ENCODE data around the gene TBXAS1. TPM values are rescaled to one million over a fixed set of nuclear protein-coding genes. Genes with fewer than 3 reads are reported as not detected.

Gene TBXAS1
- total and polyA plus RNA-seq, 2 of the 8 experiments (the other 6 are each of a cell fraction or from before 2014, with no cell fraction given) = 0.86 to 2.1 TPM

DNA sequence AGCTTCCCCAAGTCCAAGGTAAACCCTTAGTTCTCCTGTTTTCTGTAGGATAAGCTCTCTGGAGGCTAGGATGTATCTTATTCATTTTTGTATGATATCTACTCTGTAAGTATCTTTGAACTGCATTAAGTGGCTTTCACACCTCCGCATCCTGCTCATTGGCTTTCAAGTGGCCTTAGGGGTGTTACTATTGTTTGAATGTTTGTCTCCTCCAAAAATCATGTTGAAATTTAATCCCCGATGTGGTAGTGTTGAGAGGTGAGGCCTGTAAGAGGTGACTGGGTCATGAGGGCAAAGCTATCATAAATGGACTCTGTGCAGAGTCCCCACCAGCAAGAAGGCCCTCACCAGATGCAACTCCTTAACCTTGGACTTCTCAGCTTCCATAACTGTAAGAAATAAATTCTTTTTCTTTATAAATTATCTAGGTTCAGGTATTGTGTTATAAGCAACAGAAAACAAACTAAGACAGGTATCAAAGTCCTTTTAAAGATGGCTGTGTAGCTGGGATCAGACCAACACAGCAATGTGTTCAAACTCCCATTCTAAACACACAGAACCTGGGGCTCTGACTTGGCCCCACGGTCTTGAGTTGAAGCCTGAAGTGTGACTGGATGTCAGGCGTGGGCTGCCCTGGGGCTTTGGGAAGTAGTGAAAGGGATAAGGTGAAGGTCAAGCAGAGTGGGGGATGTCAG is 25.9 kb downstream of the TBXAS1 start:
- Histone ChIP-seq H3K4me1 (replicated peaks in 1 of 4; ENCODE audit: control insufficient read depth in 3 of 4, insufficient read depth in 4 of 4, low read length in 3 of 4) (no peaks in the 10 kb centered on the region; a peak in 1 of 7 replicates), H2BK12ac (ENCODE audit: low read depth, low read length) (no peak overlapping the region), H3K4me3 (ENCODE audit: extremely low read depth in 1 of 4, insufficient read depth in 2 of 4, low read depth in 3 of 4, low read length in 4 of 4) (no peak overlapping the region), H3K9ac (replicated peaks in 1 of 4; ENCODE audit: extremely low read depth in 1 of 4, low read depth in 3 of 4, low read length in 3 of 4) (no peak overlapping the region), H4K8ac (ENCODE audit: extremely low read depth, insufficient read depth, low read length) (no peak overlapping the region), H3K27me3 (replicated peaks in 1 of 4; ENCODE audit: control insufficient read depth in 3 of 4, extremely low read depth in 1 of 4, insufficient read depth in 3 of 4, low read length in 3 of 4) (no peaks in the 10 kb centered on the region), H3K27ac (ENCODE audit: low read depth, low read length) (no peak overlapping the region), H2AFZ (ENCODE audit: low read length) (no peak overlapping the region), H4K20me1 (replicated peaks in 1 of 2; ENCODE audit: control insufficient read depth in 1 of 2, insufficient read depth in 2 of 2, low read length in 2 of 2) (no peaks in the 10 kb centered on the region), H3K14ac (ENCODE audit: insufficient read length) (no peak overlapping the region), H3K18ac (ENCODE audit: extremely low read depth, low read length) (no peak overlapping the region), H3K9me3 (ENCODE audit: insufficient read depth in 2 of 2, low read depth in 1 of 2, low read length in 1 of 2) (no peaks in the 10 kb centered on the region), H2BK5ac (ENCODE audit: low read depth, low read length) (no peak overlapping the region), H4K91ac (replicated peaks; ENCODE audit: insufficient read length, low read length) (no peak overlapping the region), H2BK120ac (replicated peaks; ENCODE audit: low read depth, low read length) (no peak overlapping the region), H3K23me2 (ENCODE audit: low read depth, low read length) (no peaks in the 10 kb centered on the region), H2AK5ac (ENCODE audit: low read depth, low read length) (no peak overlapping the region), H2BK20ac (ENCODE audit: low read length) (no peak overlapping the region), H3K56ac (replicated peaks; ENCODE audit: insufficient read length, low read depth, low read length) (no peak overlapping the region), H4K5ac (ENCODE audit: insufficient read length, low read depth, low read length) (no peak overlapping the region), H3K23ac (ENCODE audit: insufficient read length) (no peak overlapping the region), H3K36me3 (ENCODE audit: control insufficient read depth in 2 of 4, insufficient read depth in 4 of 4, low read length in 3 of 4) (no peaks in the 10 kb centered on the region), H3K4ac (replicated peaks; ENCODE audit: insufficient read length, low read depth, low read length) (peak overlapping the region; percentile 32), H3K79me1 (ENCODE audit: low read depth, low read length) (no peaks in the 10 kb centered on the region), H3K4me2 (ENCODE audit: insufficient read depth in 1 of 2, low read depth in 2 of 2, low read length in 2 of 2) (no peak overlapping the region), H3K79me2 (ENCODE audit: control insufficient read depth in 1 of 2, insufficient read depth in 2 of 2, low read length in 2 of 2) (no peaks in the 10 kb centered on the region), H2BK15ac (ENCODE audit: low read length) (no peak overlapping the region)
- FAIRE-seq = no peak
- WGBS, 2 experiments (ENCODE audit: extremely low coverage in 1 of 2, insufficient coverage in 1 of 2, insufficient read length in 1 of 2, insufficient replicate concordance in 2 of 2, low coverage in 1 of 2, low lambda C conversion rate in 2 of 2, missing lambda C conversion rate in 1 of 2) = 75% methylated on average over 4 of the region's 4 CpGs; no CpG with 5 or more reads in 1 of the 2 experiments
- peak in 1 of 2 experiments; percentile 1 for DNase-seq (ENCODE audit: low read depth in 1 of 2, low spot score in 2 of 2)
- ChIA-PET CTCF (ENCODE audit: partially characterized antibody) (interaction anchor here (0.8 to 1.1 kb wide), 3 partner anchors 11 to 151 kb away, joined by 3 to 4 read pairs (median 3); no protein-coding TSS in a partner anchor), POLR2A (ENCODE audit: partially characterized antibody) (interaction anchor here (0.8 kb wide), 1 partner anchor 420 kb away, joined by 3 read pairs; no protein-coding TSS in a partner anchor)
- no peak for TF ChIP-seq SIN3A (conservative IDR thresholded peaks at IDR 0.05 in 1 of 2, IDR thresholded peaks at IDR 0.05 in 1 of 2; ENCODE audit: low read depth in 1 of 2, low read length in 2 of 2)
- TF ChIP-seq TAF7 (optimal IDR thresholded peaks at IDR 0.05; ENCODE audit: borderline replicate concordance, low read depth, low read length) = no peak
- TF ChIP-seq PHF8 (conservative IDR thresholded peaks at IDR 0.05; ENCODE audit: low read depth, low read length) = no peak
- TF ChIP-seq YY1 (IDR thresholded peaks at IDR 0.05; ENCODE audit: low read depth, low read length) = no peak
- no peak for TF ChIP-seq CBX5 (IDR thresholded peaks at IDR 0.05; ENCODE audit: low read depth, low read length)
- TF ChIP-seq RXRA (IDR thresholded peaks at IDR 0.05; ENCODE audit: insufficient read depth, low read depth, low read length) = no peak
- no peak for TF ChIP-seq EP300 (IDR thresholded peaks at IDR 0.05; ENCODE audit: borderline replicate concordance in 1 of 2, low read depth in 2 of 2, low read length in 2 of 2)
- TF ChIP-seq CHD2 (IDR thresholded peaks at IDR 0.05; ENCODE audit: low read length) = no peak
- no peak for TF ChIP-seq SAP30 (IDR thresholded peaks at IDR 0.05; ENCODE audit: insufficient read depth, insufficient replicate concordance, low read length)
- TF ChIP-seq CTBP2 (IDR thresholded peaks at IDR 0.05; ENCODE audit: borderline replicate concordance, insufficient read depth, insufficient read length, low read length) = no peak
- TF ChIP-seq TCF12 (IDR thresholded peaks at IDR 0.05; ENCODE audit: low read depth, low read length) = no peak
- TF ChIP-seq NRF1 (IDR thresholded peaks at IDR 0.05; ENCODE audit: low read depth, low read length) = no peak

All from H1 (cell line).